Hematopoietic multipotent progenitor cell treated with erythropoietin and hydrocortisone succinate and interleukin-3 and kit ligand, for 4 days (in vitro differentiated cells): ENCODE results near the gene SHANK3.
"Not testable (repeated sequence)": the region's sequence is repeated elsewhere in the genome, so short reads cannot be mapped to it uniquely, and the experiment has no call there.

ENCODE experiments used
- DNase-seq: peaks from one replicate; pipeline ENCODE4 v3.0.0-alpha.2; 2015

Gene SHANK3

GRCh38 chr22:50672471-50673230 lies at the start of gene SHANK3:
Gene SHANK3 (plus strand): TSS chr22:50672823.
- peak; percentile 78 for DNase-seq

- DNase-seq: no peak
These were observed 48.1 kb upstream of the SHANK3 start for GRCh38 chr22:50624347-50625130.

- no peak for DNase-seq
These were observed 47.5 kb upstream of the SHANK3 start for GRCh38 chr22:50625131-50625567.

GRCh38 chr22:50625568-50626313 lies 46.9 kb upstream of the SHANK3 start:
- DNase-seq: no peak

- no peak for DNase-seq
These were observed 46.2 kb upstream of the SHANK3 start for GRCh38 chr22:50626314-50626849.

- no peak for DNase-seq
These were observed 45.6 kb upstream of the SHANK3 start for GRCh38 chr22:50626850-50627641.

GRCh38 chr22:50627642-50628542 lies 44.7 kb upstream of the SHANK3 start, which contains the start of gene ARSA:
Gene ARSA (minus strand): TSS chr22:50628152. CDS start chr22:50627779, 373 bp downstream.
- peak; percentile 93 for DNase-seq

- no peak for DNase-seq
These were observed 44.0 kb upstream of the SHANK3 start for GRCh38 chr22:50628543-50629134.

- DNase-seq: peak; percentile 45
These were observed 42.2 kb upstream of the SHANK3 start for GRCh38 chr22:50630376-50630775.

- no peak for DNase-seq
These were observed 39.5 kb upstream of the SHANK3 start for GRCh38 chr22:50633086-50633485.

GRCh38 chr22:50633771-50634170 lies 38.9 kb upstream of the SHANK3 start:
- no peak for DNase-seq

GRCh38 chr22:50635591-50635990 lies 37.0 kb upstream of the SHANK3 start:
- no peak for DNase-seq

- not testable (repeated sequence) for DNase-seq
These were observed 32.3 kb upstream of the SHANK3 start for GRCh38 chr22:50640296-50640695.

- no peak for DNase-seq
These were observed 31.6 kb upstream of the SHANK3 start for GRCh38 chr22:50640857-50641647.

- peak; percentile 43 for DNase-seq
These were observed 30.7 kb upstream of the SHANK3 start for GRCh38 chr22:50641696-50642607.

- DNase-seq: not testable (repeated sequence)
These were observed 29.4 kb upstream of the SHANK3 start for GRCh38 chr22:50643021-50643820.

- not testable (repeated sequence) for DNase-seq
These were observed 28.9 kb upstream of the SHANK3 start for GRCh38 chr22:50643821-50644101.

- no peak for DNase-seq
These were observed 19.4 kb upstream of the SHANK3 start for GRCh38 chr22:50653256-50653655.
